Midbrain (tissue), 1 donor: ENCODE results near the gene C6orf15.

ENCODE experiments used
- DNase-seq: peaks from one replicate; lab custom pipeline; 2025; lab: John Stamatoyannopoulos, UW

The C6orf15 gene

DNA sequence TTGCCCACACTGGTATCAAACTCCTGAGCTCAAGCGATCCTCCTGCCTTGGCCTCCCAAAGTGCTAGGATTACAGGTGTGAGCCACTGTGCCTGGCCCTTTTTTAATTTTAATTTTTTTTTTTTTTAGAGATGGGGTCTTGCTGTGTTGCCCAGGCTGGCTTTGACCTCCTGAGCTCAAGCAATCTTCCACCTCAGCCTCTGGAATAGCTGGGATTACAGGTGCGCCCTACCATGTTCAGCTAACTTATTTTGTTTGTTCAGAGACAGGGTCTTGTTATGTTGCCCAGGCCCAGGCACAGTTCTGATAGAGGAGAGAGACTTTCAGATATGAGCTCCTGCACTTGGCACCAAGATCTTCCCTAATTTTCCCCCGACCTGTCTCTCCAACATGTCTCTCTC lies 18.4 kb upstream of the C6orf15 start:
- no peak for DNase-seq

GRCh38 chr6:31129130-31129529 lies 16.8 kb upstream of the C6orf15 start:
- no peak for DNase-seq

- peak; percentile 20 for DNase-seq
Measured at GRCh38 chr6:31128093-31128676, 15.8 kb upstream of the C6orf15 start.

DNA sequence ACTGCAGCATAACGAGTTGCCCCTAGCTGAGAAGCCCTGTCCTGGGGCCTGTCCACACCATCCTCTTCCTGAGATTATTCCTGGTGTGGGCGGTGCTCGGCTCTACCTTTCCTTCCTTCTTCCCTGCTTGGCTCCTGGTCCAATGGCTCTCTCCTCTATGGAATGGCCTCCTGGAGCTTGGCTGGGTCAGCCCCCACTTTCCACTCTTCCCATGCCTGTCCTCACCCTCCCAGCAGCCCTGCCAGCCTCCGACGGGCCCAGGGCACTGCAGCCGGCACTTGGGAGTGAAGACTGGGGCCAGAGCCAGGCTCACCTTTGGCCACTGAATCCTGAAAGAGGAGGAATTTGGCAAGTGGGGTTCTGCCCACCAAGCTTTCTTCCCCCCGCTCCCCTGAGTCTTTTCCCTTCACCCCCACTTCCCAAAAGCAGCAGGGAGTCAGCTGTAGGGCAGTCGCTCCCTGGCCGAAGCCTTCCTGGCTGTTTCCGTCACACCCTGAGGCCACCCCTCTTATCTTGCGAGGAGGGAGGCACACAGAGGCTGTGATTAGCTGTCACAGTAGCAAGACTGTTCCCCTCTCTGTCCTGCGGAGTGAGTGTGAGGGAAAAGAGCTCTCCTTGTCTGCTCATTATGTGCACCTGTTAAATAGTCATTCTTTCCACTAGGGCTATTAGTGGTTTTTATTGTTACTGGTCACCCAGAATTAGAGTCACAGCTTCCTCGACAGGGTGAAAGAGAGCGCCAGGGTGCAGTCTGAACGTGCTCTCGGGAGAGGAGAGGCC lies 14.2 kb upstream of the C6orf15 start:
- no peak for DNase-seq

DNA sequence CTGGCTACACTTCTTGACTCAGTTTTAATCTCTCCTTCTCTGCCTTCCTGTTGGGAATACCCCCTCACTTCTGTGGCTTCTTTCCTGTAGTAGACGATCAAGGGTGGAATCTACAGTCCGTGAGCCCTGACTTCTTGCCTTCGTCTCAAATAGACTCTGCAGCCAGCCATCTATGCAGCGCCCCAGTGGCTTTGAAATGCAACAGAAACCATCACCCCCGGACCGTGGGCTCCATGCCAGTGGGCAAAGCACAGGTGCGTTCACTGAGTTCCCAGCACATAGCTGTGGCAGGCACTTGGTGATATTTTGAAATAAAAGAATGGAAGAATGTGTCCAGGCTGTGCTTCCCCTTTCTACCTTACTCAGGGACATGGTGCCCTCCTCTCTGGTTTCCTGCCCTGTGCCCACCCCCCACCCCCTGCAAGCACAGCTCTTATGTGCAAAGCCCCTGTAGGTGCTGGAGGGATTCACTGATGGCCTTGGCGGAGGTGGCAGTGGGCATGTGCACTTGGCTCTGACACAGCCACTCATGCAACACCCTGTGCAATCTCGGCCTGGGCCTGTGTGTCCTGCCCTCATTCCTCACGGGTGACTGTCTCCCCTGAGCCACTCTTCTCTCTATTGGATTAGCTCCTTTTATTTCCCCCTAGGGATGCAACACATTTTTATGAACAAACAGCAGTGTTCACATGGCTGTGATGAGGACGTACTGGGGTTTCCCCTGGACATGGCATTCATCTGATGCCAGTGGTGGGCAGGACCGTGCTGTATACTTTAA lies 13.4 kb upstream of the C6orf15 start:
- no peak for DNase-seq

DNA sequence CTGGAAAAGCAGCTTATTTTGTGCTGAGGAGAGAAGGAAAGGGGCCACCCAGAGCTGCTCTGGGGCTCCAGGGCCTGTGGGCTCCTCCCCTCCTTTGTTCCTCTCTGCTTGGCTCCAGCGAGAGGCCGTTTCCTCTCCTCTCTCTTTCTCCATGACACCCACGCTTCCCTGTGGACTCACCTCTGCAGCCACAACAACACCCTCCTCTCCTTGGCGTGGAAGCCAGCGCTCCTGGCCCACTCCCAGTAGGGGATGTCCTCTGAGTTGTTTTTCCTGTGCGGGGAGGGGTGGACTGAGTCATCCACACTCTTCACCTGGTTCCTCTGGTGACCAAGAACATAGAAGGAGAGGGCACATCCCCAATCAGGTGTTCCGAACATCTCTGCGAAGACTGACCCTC lies 12.8 kb upstream of the C6orf15 start:
- no peak for DNase-seq

DNA sequence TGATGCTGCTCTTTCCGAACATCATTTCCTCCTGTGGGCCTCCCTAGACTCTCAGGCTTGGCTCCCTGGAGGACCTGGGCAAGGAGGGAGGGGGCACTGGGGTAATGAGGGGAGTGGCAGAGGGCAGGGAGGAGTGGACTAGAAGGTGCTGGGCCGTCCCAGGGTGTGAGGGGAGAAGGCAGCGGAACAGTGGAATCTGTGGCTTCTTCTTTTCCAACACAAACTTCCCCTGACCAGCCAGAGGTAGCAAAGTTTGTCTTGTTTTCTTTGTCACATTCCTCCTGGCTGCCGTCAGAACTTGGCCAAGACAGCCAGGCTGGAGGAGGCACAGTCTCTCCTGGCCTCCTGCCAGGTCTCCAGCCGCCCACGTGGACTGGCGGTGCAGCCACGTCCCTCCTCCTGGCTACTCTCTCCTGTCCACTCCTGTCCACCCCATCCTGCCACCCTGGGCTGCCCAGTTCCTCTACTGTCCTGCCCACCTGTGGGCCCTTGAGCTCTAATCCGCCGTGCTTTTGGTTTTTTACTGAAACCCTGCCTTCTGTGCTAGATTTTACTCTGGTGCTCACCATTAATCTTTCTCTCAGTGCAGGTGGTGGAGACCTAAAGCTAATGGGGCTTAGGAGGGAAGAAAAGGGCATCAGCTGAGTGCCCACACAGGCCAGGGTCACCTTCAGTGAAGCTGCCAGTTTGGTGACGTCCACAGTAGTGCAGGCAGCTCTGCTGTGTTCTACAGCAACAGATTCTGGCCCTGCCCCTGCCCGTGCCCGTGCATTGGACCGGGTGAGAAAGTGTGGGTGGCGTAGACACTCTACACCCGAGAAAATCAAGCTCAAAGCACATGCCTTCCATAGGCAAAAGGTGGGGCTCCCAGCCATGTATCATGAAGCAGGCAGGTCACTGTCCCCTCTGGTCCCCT lies 10.7 kb upstream of the C6orf15 start:
- peak; percentile 57 for DNase-seq

GRCh38 chr6:31121131-31121790 lies 8.9 kb upstream of the C6orf15 start:
- DNase-seq, result no peak

DNA sequence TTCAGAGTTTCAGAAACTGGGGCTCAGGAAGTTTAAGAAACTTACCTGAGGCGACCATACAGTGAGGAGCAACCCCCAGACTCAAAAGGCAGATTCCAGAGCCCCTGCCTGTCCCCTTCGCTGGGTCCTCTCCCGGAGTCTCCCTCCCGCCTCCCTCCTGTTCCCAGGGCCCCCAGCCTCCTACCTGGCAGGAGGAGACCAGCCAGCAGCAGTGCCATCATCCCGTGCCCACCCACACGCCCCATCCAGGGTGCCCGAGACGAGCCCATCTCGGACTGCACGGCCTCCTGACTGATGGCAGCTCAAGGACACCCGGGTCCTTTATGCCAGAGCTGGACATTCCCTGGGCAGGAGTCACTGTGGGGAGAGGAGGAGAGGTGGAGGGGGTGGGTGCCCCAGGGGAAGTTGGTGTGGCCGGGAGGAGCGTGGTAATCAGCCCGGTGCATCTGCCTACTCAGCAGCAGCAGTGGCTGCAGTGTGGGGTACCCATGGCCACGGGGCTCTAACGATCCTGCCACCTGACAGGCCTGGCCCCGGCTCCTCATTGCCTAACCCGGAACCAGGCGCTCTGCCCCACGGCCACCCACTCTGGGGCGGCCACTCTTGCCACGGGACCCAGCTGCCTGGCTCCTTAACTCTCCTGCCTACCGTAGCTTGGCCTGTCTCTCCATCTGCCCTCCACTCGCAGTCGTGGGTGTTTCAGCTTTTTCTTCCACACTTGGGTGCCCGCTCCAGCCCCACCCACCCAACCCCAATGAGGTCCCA lies 8.0 kb upstream of the C6orf15 start, which contains the start of gene CDSN:
Gene CDSN (minus strand): TSS at position 296 of the 765 bp plus-strand sequence. CDS start 27 bp downstream, at position 269.
- no peak for DNase-seq

DNA sequence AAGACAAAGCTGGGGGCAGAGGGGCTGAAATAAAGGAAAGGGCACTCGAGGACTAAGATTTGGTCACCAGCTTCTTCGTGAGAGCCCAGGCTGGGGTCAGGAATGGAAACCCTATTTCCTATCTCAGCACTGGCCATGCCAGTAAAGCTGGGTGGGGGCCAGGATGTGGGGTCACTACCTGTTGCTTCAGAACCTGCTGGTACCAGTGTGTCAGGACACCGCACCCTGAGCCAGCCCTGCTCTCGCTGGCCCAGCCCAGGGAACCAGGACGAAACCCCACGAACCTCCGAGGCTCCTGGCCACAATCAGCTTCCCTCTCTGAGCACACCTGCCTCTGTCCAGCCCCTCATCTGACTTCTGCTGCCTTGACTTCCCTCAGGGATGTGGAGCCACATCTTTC lies 5.8 kb upstream of the C6orf15 start:
- no peak for DNase-seq

DNA sequence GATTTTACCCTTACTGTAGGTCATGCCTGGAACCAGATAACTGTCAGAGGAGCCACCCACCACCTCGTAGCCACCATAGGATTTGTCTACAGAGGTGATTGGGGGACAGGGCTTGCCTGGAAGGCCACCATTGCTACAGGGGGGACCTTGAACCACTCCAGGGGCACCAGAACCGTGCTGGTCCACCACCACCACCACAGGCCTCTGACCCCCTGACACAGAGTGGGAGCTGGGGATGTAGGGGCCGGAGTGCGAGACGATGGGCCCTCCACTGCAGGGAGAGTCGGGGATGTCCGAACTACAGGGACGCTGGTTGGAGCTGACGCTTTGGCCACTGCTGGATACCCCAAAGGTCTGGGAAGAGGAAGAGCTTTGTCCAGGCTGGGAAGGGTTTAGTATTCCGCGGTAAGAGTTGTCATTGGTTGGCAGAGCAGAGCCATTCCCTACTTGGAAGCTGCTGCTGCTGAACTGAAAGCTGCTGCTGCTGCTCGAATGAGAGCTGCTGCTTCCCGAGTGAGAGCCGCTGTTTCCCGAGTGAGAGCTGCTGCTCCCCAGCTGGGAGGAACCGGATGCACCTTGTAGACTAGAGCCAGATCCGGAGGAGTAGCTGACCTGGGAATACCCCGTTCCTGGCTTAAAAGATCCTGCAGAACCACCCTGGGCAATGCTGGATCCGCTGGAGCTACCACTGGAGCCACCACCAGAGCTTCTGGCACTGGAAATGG lies 4.4 kb upstream of the C6orf15 start:
- DNase-seq, result no peak

- DNase-seq, result no peak
Measured at GRCh38 chr6:31115941-31116560, 3.7 kb upstream of the C6orf15 start.

DNA sequence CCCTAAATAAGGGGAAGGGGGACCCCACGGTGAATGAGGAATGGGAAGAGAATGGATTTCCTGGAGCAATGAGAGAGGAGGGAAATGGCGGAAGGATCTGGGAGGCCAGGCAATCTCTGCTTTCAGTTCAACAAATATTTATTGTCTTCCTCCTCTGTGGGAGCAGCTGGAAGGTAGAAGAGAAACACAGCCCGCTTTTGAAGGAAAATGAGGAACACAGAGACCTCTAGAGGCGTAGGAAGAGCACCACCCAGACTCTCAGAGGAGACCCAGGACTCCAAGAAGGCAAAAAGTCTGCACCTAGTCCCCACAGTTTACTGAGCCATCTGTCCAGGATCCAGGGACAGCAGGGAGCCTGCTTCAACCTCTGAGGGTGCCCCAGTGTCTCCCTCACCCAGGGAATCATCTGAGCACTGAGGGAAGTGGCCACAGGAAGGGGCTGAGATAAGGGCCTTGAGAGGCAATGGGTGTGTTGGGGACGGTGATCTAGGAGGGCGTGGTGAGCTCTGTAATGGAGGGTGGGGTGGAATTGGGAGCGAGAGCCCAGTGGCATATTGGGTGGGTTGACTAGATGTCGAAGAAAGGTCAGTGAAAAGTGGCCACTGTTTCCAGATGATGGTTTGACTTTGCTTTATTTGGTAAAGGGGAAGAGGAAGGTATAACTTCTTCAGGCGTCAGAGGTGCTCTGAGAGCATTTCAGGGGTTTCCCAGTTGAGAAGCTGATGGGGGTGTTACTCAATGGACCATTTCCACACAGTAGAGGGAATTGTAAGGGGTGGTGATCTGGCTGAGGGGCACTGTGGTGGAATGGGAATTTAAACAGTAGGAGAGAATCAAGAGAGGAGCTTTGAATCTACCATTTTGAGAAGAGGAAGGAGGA lies 2.8 kb upstream of the C6orf15 start:
- peak; percentile 34 for DNase-seq

- peak; percentile 40 for DNase-seq
Measured at GRCh38 chr6:31114541-31114878, 2.1 kb upstream of the C6orf15 start, which contains the start of gene PSORS1C1. TSS of gene PSORS1C1 (plus strand) at chr6:31114800. CDS start at chr6:31129633, 14,833 bp downstream.

DNA sequence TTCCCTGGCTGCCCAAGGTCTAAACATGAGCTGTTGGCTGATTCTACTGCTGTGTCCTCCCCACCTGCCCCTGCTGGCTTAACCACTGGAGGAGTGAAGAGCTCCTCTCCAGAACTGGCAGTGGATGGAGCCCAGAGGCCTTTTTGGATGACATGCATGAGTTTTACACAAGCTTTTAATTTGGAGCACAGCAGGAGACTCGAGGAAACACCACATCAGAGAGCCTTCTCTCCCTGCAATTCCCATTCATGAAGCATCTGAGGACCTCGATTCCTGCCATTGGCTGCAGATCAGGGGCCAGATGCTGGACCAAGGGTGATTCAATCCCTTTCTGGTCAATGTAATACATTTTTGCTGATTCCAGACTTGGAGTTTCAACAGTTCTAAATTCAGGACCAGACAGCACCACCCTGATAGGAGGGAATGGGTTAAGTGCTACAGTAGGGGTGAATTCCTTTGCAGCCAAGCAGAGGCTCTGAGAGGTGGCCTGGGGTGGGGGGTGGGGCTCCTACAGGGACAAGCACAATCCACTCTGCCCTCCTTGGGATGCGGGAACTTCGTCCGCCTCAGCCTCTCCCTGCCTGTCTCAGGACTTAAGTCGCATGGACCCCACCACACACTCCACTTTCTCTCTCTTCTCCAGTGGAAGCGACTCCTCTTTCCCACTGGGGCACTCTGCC lies 1.6 kb upstream of the C6orf15 start:
- DNase-seq, result no peak

GRCh38 chr6:31111712-31112111 lies 663 bp downstream of the C6orf15 start:
- no peak for DNase-seq

GRCh38 chr6:31110825-31111582 lies 1.4 kb downstream of the C6orf15 start:
- DNase-seq, result no peak
